BE2C (cell line): ENCODE results near the gene DAO.

Experiments
- DNase-seq: peaks from one replicate; pipeline ENCODE4 v3.0.0-alpha.2; 2020
- H3K27me3 ChIP-seq: fragments of 250-450 bp; sonication (Bioruptor Pico); 2 replicates; pipeline ENCODE4 v1.5.1; 2020; ENCODE audit warnings: mild to moderate bottlenecking
- H3K36me3 ChIP-seq: fragments of 250-450 bp; sonication (Bioruptor Pico); 2 replicates; pipeline ENCODE4 v1.5.1; 2020; ENCODE audit warnings: mild to moderate bottlenecking
- H3K4me1 ChIP-seq: fragments of 250-450 bp; sonication (Bioruptor Pico); 2 replicates; pipeline ENCODE4 v1.5.1; 2020
- H3K4me3 ChIP-seq: 2 replicates; pipeline ENCODE4 v1.5.1; 2011; ENCODE audit warnings: low read depth, low read length
- H3K9me3 ChIP-seq: fragments of 250-450 bp; sonication (Bioruptor Pico); 2 replicates; pipeline ENCODE4 v1.5.1; 2020
- CTCF ChIP-seq: IDR thresholded peaks from 2 replicates; pipeline ENCODE4 v1.5.1; 2012; ENCODE audit warnings: mild to moderate bottlenecking, low read depth, low read length

DAO gene

GRCh38 chr12:108912361-108912760, 32.5 kb downstream of the DAO start:
- no peaks in the 10 kb centered on the region for H3K27me3 ChIP-seq
- no peak for TF ChIP-seq CTCF
- no peaks in the 10 kb centered on the region for H3K36me3 ChIP-seq
- H3K4me3 ChIP-seq, result no peak overlapping the region
- no peaks in the 10 kb centered on the region for H3K4me1 ChIP-seq
- DNase-seq, result no peak
- H3K9me3 ChIP-seq, result no peaks in the 10 kb centered on the region

- no peak for DNase-seq
- H3K36me3 ChIP-seq, result no peaks in the 10 kb centered on the region
- H3K27me3 ChIP-seq, result no peaks in the 10 kb centered on the region
- H3K4me3 ChIP-seq, result no peak overlapping the region
- no peaks in the 10 kb centered on the region for H3K4me1 ChIP-seq
- no peak for TF ChIP-seq CTCF
- H3K9me3 ChIP-seq, result no peaks in the 10 kb centered on the region
Observed at GRCh38 chr12:108914121-108914531, 34.2 kb downstream of the DAO start.

GRCh38 chr12:108915632-108916133, 35.8 kb downstream of the DAO start:
- no peaks in the 10 kb centered on the region for H3K36me3 ChIP-seq
- no peak overlapping the region for H3K4me3 ChIP-seq
- DNase-seq, result no peak
- H3K9me3 ChIP-seq, result no peaks in the 10 kb centered on the region
- H3K27me3 ChIP-seq, result no peaks in the 10 kb centered on the region
- no peak for TF ChIP-seq CTCF
- H3K4me1 ChIP-seq, result no peaks in the 10 kb centered on the region

GRCh38 chr12:108916336-108916735, 36.4 kb downstream of the DAO start:
- DNase-seq, result no peak
- Histone ChIP-seq H3K9me3 (no peaks in the 10 kb centered on the region), H3K4me3 (no peak overlapping the region), H3K27me3 (no peaks in the 10 kb centered on the region), H3K4me1 (no peaks in the 10 kb centered on the region), H3K36me3 (no peaks in the 10 kb centered on the region)
- TF ChIP-seq CTCF, result no peak

- no peak for DNase-seq
- Histone ChIP-seq H3K36me3 (no peaks in the 10 kb centered on the region), H3K4me1 (no peaks in the 10 kb centered on the region), H3K27me3 (no peaks in the 10 kb centered on the region), H3K9me3 (no peaks in the 10 kb centered on the region), H3K4me3 (no peak overlapping the region)
- no peak for TF ChIP-seq CTCF
Observed at GRCh38 chr12:108918206-108918605, 38.3 kb downstream of the DAO start.

- no peak overlapping the region for H3K4me3 ChIP-seq
- no peaks in the 10 kb centered on the region for H3K9me3 ChIP-seq
- TF ChIP-seq CTCF, result no peak
- DNase-seq, result no peak
- H3K27me3 ChIP-seq, result no peaks in the 10 kb centered on the region
- no peaks in the 10 kb centered on the region for H3K4me1 ChIP-seq
- H3K36me3 ChIP-seq, result no peaks in the 10 kb centered on the region
Observed at GRCh38 chr12:108918960-108919642, 39.2 kb downstream of the DAO start.
